Activated effector memory CD4-positive, alpha-beta T cell treated with anti-CD3 and anti-CD28 coated beads, Interleukin-2, amount 50 U/mL, for 16 hours (primary cell): ENCODE results near the gene VPS52.

Source experiments
- DNase-seq: peaks from one replicate; pipeline ENCODE4 v3.0.0-alpha.2; 2020

The VPS52 gene

DNA sequence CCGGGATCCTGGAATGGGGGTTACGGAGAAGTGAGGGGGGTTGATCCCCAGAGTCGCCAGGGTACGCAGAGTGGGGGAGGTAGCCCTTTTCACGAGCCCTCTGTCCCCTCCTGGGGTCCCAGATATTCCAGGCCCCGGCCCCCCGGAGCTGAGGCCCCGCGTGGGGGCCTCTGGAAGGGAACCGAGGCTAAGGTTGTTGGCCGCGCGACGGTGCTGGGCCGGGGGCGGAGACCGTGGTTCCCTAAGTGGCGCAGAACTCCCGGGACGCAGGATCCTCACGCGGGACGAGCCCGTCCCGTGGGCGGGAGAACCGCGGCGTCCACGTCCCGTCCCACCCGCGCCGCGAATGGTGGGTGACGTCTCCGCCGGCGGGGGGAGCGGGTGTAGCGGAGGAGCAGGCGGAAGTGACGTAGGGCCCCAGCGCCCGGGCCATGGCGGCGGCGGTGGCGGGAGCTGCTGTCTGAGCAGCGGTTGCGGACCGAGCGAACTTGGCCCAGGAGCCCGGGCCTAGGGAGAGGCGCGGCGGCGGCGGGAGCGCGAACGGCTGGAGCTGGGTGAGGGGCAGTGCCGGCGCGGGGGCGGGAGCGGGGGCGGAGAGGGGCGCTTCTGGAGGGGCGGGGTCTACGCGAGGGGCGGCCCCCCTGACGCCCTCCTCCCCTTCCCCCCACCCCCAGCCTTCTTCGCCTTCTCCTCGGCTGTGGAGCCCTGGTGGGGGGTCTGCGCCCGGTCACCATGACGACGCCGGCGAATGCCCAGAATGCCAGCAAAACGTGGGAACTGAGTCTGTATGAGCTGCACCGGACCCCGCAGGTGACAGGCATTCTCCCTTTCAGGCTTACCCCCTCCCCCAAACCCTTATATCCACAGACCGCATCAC, 63.3 kb downstream of the VPS52 start, which contains the start of gene RING1:
TSS of gene RING1 (plus strand) at position 410 of the 877 bp plus-strand sequence. CDS start at position 733, 323 bp downstream.
- DNase-seq: peak; percentile 95

DNA sequence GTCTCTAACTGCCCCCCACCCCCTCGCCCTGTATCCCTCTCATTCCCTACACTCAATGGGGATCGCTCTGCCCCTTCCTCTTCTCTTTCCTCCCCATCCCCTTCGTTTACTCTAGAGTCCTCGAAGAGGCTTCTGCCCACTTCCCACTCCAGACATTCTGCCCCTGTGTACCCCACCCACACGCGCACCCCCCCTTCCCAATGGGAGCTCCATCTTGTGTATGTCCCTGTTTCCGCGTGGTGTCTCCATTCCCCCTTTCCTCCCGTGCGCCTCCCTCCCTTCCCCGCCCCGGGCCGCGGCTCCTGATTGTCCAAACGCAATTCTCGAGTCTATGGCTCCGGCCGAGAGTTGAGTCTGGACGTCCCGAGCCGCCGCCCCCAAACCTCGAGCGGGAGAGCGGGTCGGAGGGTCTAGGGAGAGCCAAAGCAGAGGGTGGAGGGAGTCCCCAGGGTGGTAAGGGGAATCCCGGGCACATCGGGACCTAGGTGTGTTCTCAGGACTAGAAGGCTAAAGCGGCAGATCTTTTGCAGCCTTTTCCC, 64.1 kb downstream of the VPS52 start:
- DNase-seq: no peak

DNA sequence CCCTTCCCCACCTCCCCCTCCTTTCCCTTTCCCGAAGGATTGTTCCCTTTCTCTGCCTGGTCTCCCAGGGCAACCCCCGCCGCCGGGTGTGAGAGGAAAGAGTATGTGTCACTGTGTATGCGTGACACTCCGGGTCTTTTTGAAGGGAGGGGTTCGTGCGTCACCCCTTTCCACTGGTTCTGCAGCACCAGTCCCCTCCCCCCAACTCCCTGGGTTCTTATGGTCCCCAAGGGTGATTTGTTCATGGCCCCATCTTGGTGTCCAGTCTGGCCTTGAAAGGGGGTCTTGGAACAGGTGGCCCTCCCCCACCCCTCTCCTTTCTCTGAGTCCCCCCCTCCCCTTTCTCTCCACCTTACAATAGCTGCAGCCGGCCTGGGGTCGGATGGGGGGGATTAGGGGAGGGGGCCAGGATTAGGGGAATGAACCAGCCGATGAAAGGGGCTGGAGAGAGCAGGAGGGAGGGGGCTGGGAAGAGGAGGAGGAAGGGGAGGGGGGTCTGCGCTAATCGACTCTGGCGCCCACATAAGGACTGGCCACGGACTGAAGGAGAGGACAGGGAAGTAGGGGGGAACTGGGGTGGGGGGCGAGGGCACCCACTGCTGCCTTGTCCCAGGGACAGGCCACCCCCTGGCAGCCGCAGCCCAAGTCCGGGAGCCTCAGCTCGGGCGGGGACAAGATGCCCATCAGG, 64.7 kb downstream of the VPS52 start:
- peak; percentile 61 for DNase-seq

DNA sequence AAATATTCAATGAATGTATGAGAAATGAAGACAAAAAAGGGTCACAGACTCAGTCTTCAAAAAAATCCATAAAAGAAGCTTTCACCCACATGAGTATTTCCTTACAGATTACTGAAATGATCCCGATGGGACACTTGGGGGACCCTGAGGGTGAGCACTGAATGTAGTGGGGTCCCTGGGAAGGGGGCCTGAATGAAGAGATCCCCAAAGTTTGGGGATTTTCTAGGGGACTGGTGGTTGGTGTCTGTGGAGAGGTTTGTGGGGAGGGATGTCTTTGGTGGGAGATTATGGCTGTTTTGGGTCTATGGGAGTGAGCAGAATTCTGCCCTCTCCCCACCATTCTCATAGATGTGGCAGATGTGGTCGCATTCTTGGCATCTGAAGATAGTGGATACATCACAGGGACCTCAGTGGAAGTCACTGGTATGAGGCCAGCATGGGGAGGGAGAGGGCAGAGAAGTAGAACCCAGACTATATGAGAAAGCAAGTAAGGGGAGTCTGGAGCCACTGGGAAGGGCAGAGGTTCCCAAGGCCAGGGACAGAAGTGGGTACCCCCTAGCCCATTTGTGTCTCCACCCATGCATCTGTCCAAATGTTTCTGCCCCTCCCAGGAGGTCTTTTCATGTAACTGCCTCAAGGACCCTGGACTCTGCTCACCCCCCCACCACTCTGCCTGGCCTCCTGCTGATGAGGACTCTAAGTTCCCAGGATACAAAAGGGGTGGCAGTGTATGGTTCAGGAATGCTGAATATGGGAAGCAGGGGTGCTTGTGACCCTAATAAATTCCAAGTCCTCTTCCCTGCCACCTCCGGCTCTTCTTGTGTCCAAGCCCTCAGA, 65.4 kb downstream of the VPS52 start:
- peak; percentile 51 for DNase-seq

DNA sequence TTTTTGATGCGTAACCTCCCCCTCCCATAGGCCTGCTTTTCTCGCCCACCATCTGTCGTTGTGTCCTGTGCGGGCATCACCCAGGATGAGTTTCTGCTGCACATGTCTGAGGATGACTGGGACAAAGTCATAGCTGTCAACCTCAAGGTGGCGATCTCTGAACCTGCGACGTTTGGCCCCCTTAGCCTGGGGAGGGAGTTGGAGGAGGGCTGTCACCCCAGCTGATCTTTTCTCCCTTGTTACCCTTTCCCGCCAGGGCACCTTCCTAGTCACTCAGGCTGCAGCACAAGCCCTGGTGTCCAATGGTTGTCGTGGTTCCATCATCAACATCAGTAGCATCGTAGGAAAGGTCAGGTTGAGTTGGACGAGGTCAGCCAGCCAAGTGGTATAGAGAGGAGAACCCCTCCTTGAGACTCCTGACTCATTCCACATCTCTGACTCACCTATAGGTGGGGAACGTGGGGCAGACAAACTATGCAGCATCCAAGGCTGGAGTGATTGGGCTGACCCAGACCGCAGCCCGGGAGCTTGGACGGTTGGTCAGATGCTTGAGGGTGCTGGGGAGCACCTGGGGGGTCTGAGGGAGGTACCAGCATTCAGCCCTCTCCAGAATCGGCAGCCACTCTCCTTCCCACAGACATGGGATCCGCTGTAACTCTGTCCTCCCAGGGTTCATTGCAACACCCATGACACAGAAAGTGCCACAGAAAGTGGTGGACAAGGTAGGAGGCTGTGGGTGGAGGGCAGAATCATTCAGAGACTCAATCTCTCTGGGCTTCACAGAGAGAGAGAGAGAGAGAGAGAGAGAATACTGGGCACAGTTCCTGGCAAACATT, 66.3 kb downstream of the VPS52 start:
- peak; percentile 72 for DNase-seq

DNA sequence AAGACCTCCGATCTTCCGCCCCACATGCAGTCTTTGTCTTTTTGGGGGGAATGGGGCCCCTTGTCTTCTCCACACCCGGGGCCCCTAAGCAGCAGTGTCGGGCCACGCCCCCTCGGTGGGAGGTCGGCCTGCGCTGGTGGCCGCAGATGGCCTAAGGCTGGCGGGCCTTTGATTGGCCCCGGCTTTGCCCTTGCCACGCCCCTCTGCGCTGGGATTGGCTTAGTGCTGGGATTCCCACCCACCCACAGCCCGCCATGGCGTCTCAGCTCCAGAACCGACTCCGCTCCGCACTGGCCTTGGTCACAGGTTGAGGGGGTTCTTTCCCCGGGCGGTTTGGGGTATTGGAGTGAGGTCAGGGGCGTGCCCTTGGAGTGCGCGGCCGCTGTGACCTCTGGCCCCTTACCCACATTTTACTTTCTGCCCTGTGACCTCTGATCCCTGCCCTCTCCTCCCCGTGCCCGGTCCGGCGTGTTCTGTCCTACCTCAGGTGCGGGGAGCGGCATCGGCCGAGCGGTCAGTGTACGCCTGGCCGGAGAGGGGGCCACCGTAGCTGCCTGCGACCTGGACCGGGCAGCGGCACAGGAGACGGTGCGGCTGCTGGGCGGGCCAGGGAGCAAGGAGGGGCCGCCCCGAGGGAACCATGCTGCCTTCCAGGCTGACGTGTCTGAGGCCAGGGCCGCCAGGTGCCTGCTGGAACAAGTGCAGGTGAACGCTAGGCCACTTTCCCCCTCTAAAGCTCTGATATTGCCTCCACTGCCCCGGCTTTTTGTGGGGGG, 67.1 kb downstream of the VPS52 start, which contains the start of gene HSD17B8:
TSS of gene HSD17B8 (plus strand) at position 241 of the 776 bp plus-strand sequence. CDS start at position 255, 14 bp downstream.
- peak; percentile 98 for DNase-seq

DNA sequence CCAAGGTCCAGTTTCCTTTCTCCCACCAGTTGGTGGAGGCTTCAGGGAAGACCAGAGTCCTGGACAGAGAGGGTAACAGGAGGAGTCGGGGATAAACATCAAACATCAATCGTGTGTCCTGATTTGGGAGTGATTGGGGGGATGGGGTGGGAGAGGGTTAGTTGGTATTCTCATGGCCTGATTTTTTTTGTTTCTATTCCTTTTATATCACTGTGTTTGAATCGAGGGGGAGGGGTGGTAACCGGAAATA, 67.6 kb downstream of the VPS52 start:
- DNase-seq: no peak

DNA sequence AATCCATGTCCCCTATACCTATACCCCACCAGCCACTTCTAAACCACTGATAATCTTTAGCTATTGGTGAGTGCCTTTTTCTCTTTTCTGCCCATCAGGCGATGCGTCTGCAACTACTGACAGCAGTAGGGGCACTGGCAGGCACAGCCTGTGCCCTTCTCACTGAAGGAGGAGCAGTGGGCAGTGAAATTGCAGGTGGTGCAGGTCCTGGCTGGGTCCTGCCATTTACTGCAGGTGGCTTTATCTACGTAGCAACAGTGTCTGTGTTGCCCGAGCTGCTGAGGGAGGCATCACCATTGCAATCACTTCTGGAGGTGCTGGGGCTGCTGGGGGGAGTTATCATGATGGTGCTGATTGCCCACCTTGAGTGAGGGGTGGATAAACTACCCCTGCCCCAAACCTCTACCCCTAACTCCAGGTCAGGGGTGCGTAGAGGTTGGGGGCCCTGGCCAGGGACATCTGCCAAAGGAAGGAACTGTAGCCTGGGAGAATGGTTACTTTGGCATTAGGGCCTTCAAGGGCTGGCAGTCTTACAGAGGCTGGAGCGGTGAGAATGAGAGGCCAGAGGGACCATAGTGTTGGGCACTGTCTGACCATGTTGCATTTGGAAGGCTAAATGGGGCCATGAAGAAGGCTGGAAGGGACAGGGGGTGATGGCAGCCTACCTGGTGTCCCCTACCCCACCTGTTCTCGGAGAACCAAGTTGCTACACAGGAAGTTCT, 68.1 kb downstream of the VPS52 start:
- no peak for DNase-seq

DNA sequence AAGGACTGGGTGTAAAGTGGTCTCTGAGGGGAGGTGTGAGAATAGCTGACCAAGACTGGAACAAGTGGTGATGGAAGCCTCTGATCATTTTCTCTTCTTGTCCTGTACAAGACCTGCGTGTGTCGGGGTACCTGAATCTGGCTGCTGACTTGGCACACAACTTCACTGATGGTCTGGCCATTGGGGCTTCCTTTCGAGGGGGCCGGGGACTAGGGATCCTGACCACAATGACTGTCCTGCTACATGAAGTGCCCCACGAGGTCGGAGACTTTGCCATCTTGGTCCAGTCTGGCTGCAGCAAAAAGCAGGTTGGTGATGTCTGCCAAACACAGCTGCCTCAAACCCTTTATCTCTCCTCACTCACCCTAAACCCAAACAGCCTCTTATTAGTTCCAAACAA, 68.9 kb downstream of the VPS52 start:
- DNase-seq: no peak

DNA sequence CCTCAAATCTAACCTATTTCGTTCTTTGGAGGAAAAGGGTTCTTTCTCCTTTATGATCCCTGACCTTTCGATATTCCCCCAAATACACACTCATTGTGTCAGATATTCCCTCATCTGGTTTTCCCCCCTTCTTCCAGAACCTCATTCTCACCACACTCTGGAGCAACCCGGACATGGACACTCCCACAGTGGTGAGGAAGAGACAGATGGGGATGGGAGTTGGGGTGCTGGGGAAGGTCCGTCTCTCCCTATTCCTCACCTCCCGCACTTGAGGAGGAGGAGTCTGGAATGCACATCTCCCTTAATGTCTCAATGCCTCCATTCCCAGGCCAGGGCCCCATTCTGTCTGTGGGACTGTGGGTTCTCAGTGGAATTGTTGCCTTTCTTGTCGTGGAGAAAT, 69.7 kb downstream of the VPS52 start:
- no peak for DNase-seq

DNA sequence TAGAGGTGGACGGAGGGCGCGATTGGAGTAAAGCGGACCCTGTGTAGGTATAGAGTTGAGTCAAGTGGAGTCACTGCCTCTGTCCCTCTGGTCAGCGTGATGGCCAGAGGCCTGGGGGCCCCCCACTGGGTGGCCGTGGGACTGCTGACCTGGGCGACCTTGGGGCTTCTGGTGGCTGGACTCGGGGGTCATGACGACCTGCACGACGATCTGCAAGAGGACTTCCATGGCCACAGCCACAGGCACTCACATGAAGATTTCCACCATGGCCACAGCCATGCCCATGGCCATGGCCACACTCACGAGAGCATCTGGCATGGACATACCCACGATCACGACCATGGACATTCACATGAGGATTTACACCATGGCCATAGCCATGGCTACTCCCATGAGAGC, 70.5 kb downstream of the VPS52 start:
- DNase-seq: no peak
